IMR-90 (cell line): ENCODE measurements around the gene MYH10.

Experiments
- BHLHE40 ChIP-seq: fragments of 150-350 bp; IDR thresholded peaks from 2 replicates; pipeline ENCODE4 v1.6.1; 2016; ENCODE audit warnings: mild to moderate bottlenecking, low read depth, low read length
- CEBPB ChIP-seq: IDR thresholded peaks from 2 replicates; pipeline ENCODE4 v1.6.1; 2012; ENCODE audit warnings: low read depth, low read length, improper control_type of control experiment
- CTCF ChIP-seq: conservative IDR thresholded peaks from 2 replicates; pipeline ENCODE4 v1.5.1; 2012; ENCODE audit warnings: mild to moderate bottlenecking, low read depth, low read length, improper control_type of control experiment
- NFE2L2 ChIP-seq: fragments of 150-350 bp; IDR thresholded peaks from 2 replicates; pipeline ENCODE4 v1.6.1; 2016; ENCODE audit warnings: low read depth, mild to moderate bottlenecking, low read length
- POLR2A ChIP-seq: IDR thresholded peaks from 2 replicates; pipeline ENCODE4 v1.6.1; 2012; ENCODE audit warnings: mild to moderate bottlenecking, low read depth, low read length
- RAD21 ChIP-seq: IDR thresholded peaks from 2 replicates; pipeline ENCODE4 v1.6.1; 2012; ENCODE audit warnings: low read length, improper control_type of control experiment
- RFX5 ChIP-seq: IDR thresholded peaks from 2 replicates; pipeline ENCODE4 v1.8.0; 2012; ENCODE audit warnings: low read depth, mild to moderate bottlenecking, low read length, moderate library complexity

GRCh38 chr17:8487743-8488142 is 142.8 kb downstream of the MYH10 start:
- no peak for TF ChIP-seq RFX5
- TF ChIP-seq RAD21, result no peak
- TF ChIP-seq CTCF, result no peak
- no peak for TF ChIP-seq CEBPB
- no peak for TF ChIP-seq NFE2L2
- TF ChIP-seq BHLHE40, result no peak
- no peak for TF ChIP-seq POLR2A
